CD4-positive, alpha-beta T cell treated with Interleukin-15 for 4 hours (primary cell): ENCODE results near the gene NEDD4L.

ENCODE experiments used
- DNase-seq: peaks from one replicate; pipeline ENCODE4 v3.0.0-alpha.2; 2020; ENCODE audit warnings: low spot score

The NEDD4L gene

GRCh38 chr18:58186258-58186948, 142.4 kb downstream of the NEDD4L start:
- DNase-seq: no peak

GRCh38 chr18:58187674-58188073, 143.6 kb downstream of the NEDD4L start:
- no peak for DNase-seq

DNA sequence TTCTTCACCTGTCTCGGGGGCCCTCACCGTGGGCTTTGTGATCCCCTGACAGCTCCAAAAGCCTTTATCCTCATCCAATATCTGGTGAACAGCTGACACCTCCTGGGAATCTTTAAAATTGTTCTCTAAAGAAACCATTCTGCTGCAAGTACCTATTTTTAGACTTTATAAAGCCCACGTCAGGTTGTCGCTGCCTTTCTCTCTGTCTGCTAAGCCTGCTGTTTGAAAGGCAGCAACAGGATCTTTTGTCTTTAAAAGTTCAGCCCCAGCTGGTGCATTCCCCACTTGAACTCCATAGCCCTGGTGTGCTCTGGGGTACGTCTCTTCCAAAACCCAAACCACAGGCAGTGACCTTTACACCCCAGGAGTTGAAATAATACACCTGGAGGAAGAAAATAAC, 145.0 kb downstream of the NEDD4L start:
- DNase-seq: no peak

GRCh38 chr18:58190842-58191530, 147.0 kb downstream of the NEDD4L start:
- no peak for DNase-seq

- DNase-seq: no peak
Measured at GRCh38 chr18:58191626-58192025, 147.6 kb downstream of the NEDD4L start.

GRCh38 chr18:58192519-58192918, 148.5 kb downstream of the NEDD4L start:
- DNase-seq: no peak

GRCh38 chr18:58194028-58194427, 150.0 kb downstream of the NEDD4L start:
- no peak for DNase-seq

GRCh38 chr18:58195278-58195765, 151.3 kb downstream of the NEDD4L start:
- DNase-seq: peak; percentile 2

- DNase-seq: no peak
Measured at GRCh38 chr18:58196164-58196563, 152.1 kb downstream of the NEDD4L start.

GRCh38 chr18:58196881-58197872, 153.2 kb downstream of the NEDD4L start:
- no peak for DNase-seq

DNA sequence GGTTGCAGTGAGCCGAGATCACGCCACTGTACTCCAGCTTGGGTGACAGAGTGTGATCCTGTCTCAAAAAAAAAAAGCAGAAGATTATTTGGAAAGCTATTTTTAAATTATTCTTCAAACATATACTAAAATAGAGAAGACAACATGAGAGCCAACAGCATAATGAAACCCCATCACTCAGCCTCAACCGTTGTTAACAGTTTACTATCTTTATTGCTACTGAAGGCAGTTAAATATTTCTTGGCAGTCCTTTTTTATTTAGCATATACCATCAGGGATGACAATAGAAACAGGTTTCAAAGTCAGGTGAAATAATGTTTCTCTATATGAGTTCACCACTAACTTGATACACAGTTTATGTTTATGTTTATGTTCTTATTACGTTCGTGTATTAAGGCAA, 157.2 kb downstream of the NEDD4L start:
- no peak for DNase-seq

GRCh38 chr18:58201733-58202730, 158.0 kb downstream of the NEDD4L start:
- no peak for DNase-seq

DNA sequence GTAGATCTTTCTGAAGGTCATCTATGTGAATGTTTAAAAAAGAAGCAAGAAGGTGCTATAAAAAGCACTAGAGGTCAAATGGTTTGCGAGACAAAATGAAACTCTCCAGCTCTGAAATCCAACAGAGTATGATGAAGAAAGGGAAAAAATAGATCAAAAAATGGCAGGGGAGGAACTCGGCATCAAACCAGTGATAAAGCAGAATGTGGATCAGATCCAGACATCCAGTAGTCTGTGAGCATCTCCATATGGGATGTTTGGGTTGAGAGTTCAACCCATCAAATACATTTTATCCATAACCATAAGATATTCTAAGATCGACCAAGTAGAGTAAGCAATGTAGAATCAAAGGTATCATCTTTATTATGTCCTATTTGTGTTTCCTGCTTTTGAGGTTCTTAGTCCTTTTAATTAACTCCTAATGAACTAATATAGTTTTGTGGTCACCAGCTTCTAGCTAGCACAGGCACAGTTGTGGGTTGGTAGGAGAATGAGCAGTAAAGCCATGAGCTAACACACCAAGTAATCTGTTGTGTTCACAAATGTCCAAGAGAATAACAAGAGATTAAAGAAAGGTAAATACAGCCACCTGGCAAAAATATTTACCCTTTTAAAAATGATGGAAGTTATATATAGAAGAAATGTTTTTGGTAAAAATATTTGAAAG, 160.9 kb downstream of the NEDD4L start:
- DNase-seq: no peak

GRCh38 chr18:58205443-58206160, 161.6 kb downstream of the NEDD4L start:
- no peak for DNase-seq

- DNase-seq: no peak
Measured at GRCh38 chr18:58207520-58208152, 163.6 kb downstream of the NEDD4L start.

DNA sequence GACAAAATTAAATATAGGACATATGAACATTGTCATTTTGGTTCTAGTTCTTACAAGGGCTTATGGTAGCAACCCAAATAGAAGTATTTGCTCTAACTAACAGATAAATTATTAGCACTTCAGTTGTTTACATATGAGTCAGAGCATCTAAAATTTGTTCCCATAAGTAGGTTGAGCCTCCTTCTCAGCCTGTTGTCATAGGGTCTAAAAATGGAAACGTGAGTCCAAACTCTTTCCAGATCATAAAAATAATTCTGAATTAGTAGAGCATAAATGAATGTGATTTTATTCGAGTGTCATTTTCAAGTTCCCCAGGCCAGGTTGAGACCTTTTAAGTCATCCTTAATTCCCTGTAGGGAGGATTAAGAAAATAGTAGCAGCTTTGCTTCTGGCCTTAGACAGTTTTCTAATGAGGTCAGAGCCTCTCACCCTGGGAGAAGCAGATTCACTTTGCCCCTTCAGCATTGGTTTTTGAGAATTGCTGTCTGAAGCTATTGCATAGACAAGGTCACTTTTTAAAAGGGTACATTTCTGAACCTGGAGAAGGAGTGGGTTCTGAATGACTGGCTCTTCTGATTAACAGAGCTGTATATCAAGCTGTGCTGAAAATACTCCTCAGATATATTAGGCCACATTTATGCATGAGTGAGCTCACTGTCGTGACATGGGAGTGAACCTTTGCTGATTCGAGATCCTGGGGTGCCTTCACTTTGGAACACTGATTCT, 164.3 kb downstream of the NEDD4L start:
- no peak for DNase-seq

GRCh38 chr18:58209326-58209725, 165.3 kb downstream of the NEDD4L start:
- DNase-seq: no peak

DNA sequence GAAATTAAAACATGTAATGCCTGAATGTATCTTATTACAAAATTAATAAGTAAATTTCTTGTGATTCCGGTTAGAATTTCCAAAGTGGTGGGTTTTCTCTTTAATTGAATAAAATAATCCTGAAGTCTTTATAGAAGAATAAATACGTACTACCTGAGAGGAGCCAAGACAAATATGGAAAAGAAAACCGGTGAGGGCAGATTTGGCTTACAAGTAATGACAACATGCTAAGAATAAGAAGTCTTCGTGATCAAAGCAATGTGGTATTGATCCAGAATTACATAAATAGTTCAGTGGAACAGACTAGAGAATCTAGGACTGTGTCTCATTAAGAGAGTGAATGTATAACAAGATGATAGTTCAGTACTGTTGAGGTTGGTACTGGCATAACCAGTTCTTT, 167.5 kb downstream of the NEDD4L start:
- no peak for DNase-seq

GRCh38 chr18:58212274-58212673, 168.2 kb downstream of the NEDD4L start:
- DNase-seq: no peak
